K562 (cell line): ENCODE measurements around the gene NAPB. TPM values are rescaled to one million over a fixed set of nuclear protein-coding genes. Genes with fewer than 3 reads are reported as not detected.
A peak's percentile ranks its signal among the peaks of the same experiment; 100 is the strongest.

Experiments used
- BRD4 ChIP-seq: fragments of 200-600 bp; sonication (generic); IDR thresholded peaks from 2 replicates; pipeline ENCODE4 v1.6.1; 2017; ENCODE audit warnings: inconsistent platforms
- BRD9 ChIP-seq: fragments of 450-650 bp; IDR thresholded peaks from 2 replicates; pipeline ENCODE4 v1.6.1; 2018; ENCODE audit warnings: low read depth; ENCODE audit not compliant: partially characterized antibody
- CSDE1 ChIP-seq, 2 experiments: fragments of 450-650 bp; IDR thresholded peaks; 2 replicates each; pipeline ENCODE4 v1.6.1; 2016; ENCODE audit warnings: mild to moderate bottlenecking in 1 of 2
- CXXC5 ChIP-seq: fragments of 250-450 bp; sonication (Bioruptor Pico); IDR thresholded peaks from 2 replicates; pipeline ENCODE4 v1.8.0; 2022; ENCODE audit warnings: inconsistent platforms, mild to moderate bottlenecking, moderate library complexity
- E2F3 ChIP-seq: fragments of 250-450 bp; sonication (Bioruptor Pico); IDR thresholded peaks from 2 replicates; pipeline ENCODE4 v1.4.0; 2020; ENCODE audit warnings: mild to moderate bottlenecking
- HES1 ChIP-seq: fragments of 450-650 bp; IDR thresholded peaks from 2 replicates; pipeline ENCODE4 v1.6.1; 2016; ENCODE audit warnings: low read depth, mild to moderate bottlenecking, moderate library complexity
- HEY1 ChIP-seq: fragments of 250-450 bp; sonication (Bioruptor Pico); IDR thresholded peaks from 2 replicates; pipeline ENCODE4 v1.5.0; 2020; ENCODE audit warnings: mild to moderate bottlenecking, moderate library complexity, borderline replicate concordance
- KLF10 ChIP-seq: fragments of 250-450 bp; sonication (Bioruptor Pico); IDR thresholded peaks from 2 replicates; pipeline ENCODE4 v1.6.1; 2021; ENCODE audit warnings: matching md5 sums
- NRF1 ChIP-seq, 2 experiments: fragments of 450-650 bp; IDR thresholded peaks in 1 of 2; conservative IDR thresholded peaks in 1 of 2; 2 replicates each; pipeline ENCODE4 v1.6.1; 2014; ENCODE audit warnings: mild to moderate bottlenecking in 2 of 2
- PBX2 ChIP-seq, 2 experiments: IDR thresholded peaks in 1 of 2; conservative IDR thresholded peaks in 1 of 2; 2 replicates each; pipeline ENCODE4 v1.6.1; 2016; ENCODE audit warnings: low read depth in 2 of 2, mild to moderate bottlenecking in 1 of 2, missing compliant biosample characterization in 1 of 2, missing genetic modification characterization in 1 of 2, moderate library complexity in 1 of 2
- POLR2G ChIP-seq: fragments of 200-400 bp; formaldehyde crosslinking; IDR thresholded peaks from 2 replicates; pipeline ENCODE4 v1.6.1; 2017; ENCODE audit warnings: low read depth, mild to moderate bottlenecking, antibody characterized with exemption, low read length, moderate library complexity
- POLR2H ChIP-seq: IDR thresholded peaks from 2 replicates; pipeline ENCODE4 v1.6.1; 2016; ENCODE audit warnings: missing genetic modification characterization, low read depth, mild to moderate bottlenecking, control low read depth, missing compliant biosample characterization, moderate library complexity
- RAD51 ChIP-seq: fragments of 450-650 bp; IDR thresholded peaks from 2 replicates; pipeline ENCODE4 v1.7.1; 2016; ENCODE audit warnings: low read depth, mild to moderate bottlenecking, borderline replicate concordance
- RCOR1 ChIP-seq, 2 experiments: IDR thresholded peaks; 2 replicates each; pipeline ENCODE4 v1.6.1; 2012; ENCODE audit warnings: low read depth in 2 of 2, low read length in 2 of 2, borderline replicate concordance in 1 of 2, improper control_type of control experiment in 1 of 2
- TSC22D4 ChIP-seq: fragments of 450-650 bp; IDR thresholded peaks from 2 replicates; pipeline ENCODE4 v1.6.1; 2016; ENCODE audit warnings: missing genetic modification characterization, missing biosample characterization, control low read depth
- USF2 ChIP-seq: sonication (generic); formaldehyde crosslinking; IDR thresholded peaks from 2 replicates; pipeline ENCODE4 v1.5.0; 2020; ENCODE audit warnings: missing genetic modification reagents
- ZBTB12 ChIP-seq: fragments of 250-450 bp; sonication (Bioruptor Pico); IDR thresholded peaks from 2 replicates; pipeline ENCODE4 v1.4.0; 2020
- ZC3H11A ChIP-seq: IDR thresholded peaks from 2 replicates; pipeline ENCODE4 v1.6.1; 2012; ENCODE audit warnings: low read depth, low read length, improper control_type of control experiment
- ZKSCAN1 ChIP-seq: fragments of 150-350 bp; IDR thresholded peaks from 2 replicates; pipeline ENCODE4 v1.6.1; 2016; ENCODE audit warnings: low read depth, low read length
- ZNF133 ChIP-seq: fragments of 250-450 bp; sonication (Bioruptor Pico); IDR thresholded peaks from 2 replicates; pipeline ENCODE4 v1.4.0; 2020; ENCODE audit warnings: mild to moderate bottlenecking
- ZNF586 ChIP-seq: fragments of 450-650 bp; formaldehyde crosslinking; conservative IDR thresholded peaks from 2 replicates; pipeline ENCODE4 v1.4.0; 2020; ENCODE audit warnings: mild to moderate bottlenecking, moderate library complexity
- ZNF76 ChIP-seq: fragments of 250-450 bp; sonication (Bioruptor Pico); IDR thresholded peaks from 2 replicates; pipeline ENCODE4 v1.4.0; 2020; ENCODE audit warnings: mild to moderate bottlenecking, moderate library complexity, borderline replicate concordance
- ZNF766 ChIP-seq: fragments of 200-800 bp; sonication (Bioruptor generic); conservative IDR thresholded peaks from 2 replicates; pipeline ENCODE4 v1.6.1; 2016; ENCODE audit warnings: missing genetic modification characterization, missing compliant biosample characterization
- polyA plus RNA-seq, 8 experiments: library from polyadenylated mRNA; depleted of rRNA in 4 of 8; stranded (reverse) in 5 of 8; unstranded in 3 of 8; fragments of >200 nt; fragmentation: Nextera tagmentation in 2 of 8; fragmentation: Illumina TruSeq in 1 of 8; extraction: Ambion mirVana in 2 of 8; extraction: Trizol in 1 of 8; gene quantifications; 2 replicates each; pipeline versions ENCODE4 v1.2.1 to v1.2.3, GENCODE V29; 2011 to 2014; ENCODE audit warnings: inconsistent platforms in 1 of 8, missing spikeins in 1 of 8
- total RNA-seq, 7 experiments: library from RNA; depleted of rRNA in 6 of 7; stranded (reverse); fragments of >200 nt in 6 of 7; fragmentation: Illumina TruSeq in 2 of 7; extraction: Trizol in 2 of 7; gene quantifications; 2 replicates each; pipeline versions ENCODE4 v1.2.1 to v1.2.3, GENCODE V29; 2011 to 2021; ENCODE audit warnings: low replicate concordance in 1 of 7

NAPB gene
- total and polyA plus RNA-seq, 9 of the 15 experiments (the other 6 are each of a cell fraction or from before 2014, with no cell fraction given): 1.4 to 7.7 (median 5.2) TPM

GRCh38 chr20:23357767-23358562 is 63.3 kb downstream of the NAPB start (continued):
- peak; percentile 89 for TF ChIP-seq ZBTB12 (CRISPR knock-in tag)
- peak; percentile 49; the same call in 1 of the 2 replicates for TF ChIP-seq POLR2H (tag)
- no peak for TF ChIP-seq KLF10
- peak; percentile 94 for TF ChIP-seq USF2 (CRISPR knock-in tag)
- TF ChIP-seq HES1: no peak
- TF ChIP-seq ZNF586: no peak
- TF ChIP-seq BRD4: no peak
- peak; percentile 98 for TF ChIP-seq RAD51
- peak; percentile 79 for TF ChIP-seq CXXC5 (CRISPR knock-in tag)
- no peak for TF ChIP-seq ZC3H11A
- TF ChIP-seq E2F3 (CRISPR knock-in tag): no peak
- TF ChIP-seq CSDE1 (IDR thresholded peaks at IDR 0.05): no peak
- TF ChIP-seq ZNF76 (CRISPR knock-in tag): no peak
- 0 out of 2 replicates have a peak, but pooled peaks have one; percentile 38 for TF ChIP-seq ZNF766
- no peak for TF ChIP-seq BRD9
- TF ChIP-seq PBX2 (CRISPR knock-in tag; IDR thresholded peaks at IDR 0.05; ENCODE audit: low read depth): peak; percentile 47; the same call in 1 of the 2 replicates
- TF ChIP-seq PBX2 (tag; conservative IDR thresholded peaks at IDR 0.05; ENCODE audit: low read depth): peak; percentile 81
- peak; percentile 94 to 95 for TF ChIP-seq NRF1 (conservative IDR thresholded peaks at IDR 0.05 in 1 of 2, IDR thresholded peaks at IDR 0.05 in 1 of 2)
- peak; percentile 87 for TF ChIP-seq POLR2G
- no peak for TF ChIP-seq ZKSCAN1
- no peak for TF ChIP-seq HEY1 (CRISPR knock-in tag)
- TF ChIP-seq ZNF133 (CRISPR knock-in tag): no peak
- peak in 1 of 2 experiments; percentile 25; a peak in 1 of 4 replicates for TF ChIP-seq RCOR1 (IDR thresholded peaks at IDR 0.05; ENCODE audit: borderline replicate concordance in 1 of 2, low read depth in 2 of 2, low read length in 2 of 2)
- TF ChIP-seq TSC22D4 (tag): no peak
